OCI-M2 (cell line): Measurements from ENCODE around the gene MPPED1.

Experiments used
- DNase-seq: peaks from one replicate; lab custom pipeline; 2025; ENCODE audit not compliant: unreplicated experiment; lab: John Stamatoyannopoulos, UW

MPPED1 gene, protein sequence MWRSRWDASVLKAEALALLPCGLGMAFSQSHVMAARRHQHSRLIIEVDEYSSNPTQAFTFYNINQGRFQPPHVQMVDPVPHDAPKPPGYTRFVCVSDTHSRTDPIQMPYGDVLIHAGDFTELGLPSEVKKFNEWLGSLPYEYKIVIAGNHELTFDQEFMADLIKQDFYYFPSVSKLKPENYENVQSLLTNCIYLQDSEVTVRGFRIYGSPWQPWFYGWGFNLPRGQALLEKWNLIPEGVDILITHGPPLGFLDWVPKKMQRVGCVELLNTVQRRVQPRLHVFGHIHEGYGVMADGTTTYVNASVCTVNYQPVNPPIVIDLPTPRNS

DNA sequence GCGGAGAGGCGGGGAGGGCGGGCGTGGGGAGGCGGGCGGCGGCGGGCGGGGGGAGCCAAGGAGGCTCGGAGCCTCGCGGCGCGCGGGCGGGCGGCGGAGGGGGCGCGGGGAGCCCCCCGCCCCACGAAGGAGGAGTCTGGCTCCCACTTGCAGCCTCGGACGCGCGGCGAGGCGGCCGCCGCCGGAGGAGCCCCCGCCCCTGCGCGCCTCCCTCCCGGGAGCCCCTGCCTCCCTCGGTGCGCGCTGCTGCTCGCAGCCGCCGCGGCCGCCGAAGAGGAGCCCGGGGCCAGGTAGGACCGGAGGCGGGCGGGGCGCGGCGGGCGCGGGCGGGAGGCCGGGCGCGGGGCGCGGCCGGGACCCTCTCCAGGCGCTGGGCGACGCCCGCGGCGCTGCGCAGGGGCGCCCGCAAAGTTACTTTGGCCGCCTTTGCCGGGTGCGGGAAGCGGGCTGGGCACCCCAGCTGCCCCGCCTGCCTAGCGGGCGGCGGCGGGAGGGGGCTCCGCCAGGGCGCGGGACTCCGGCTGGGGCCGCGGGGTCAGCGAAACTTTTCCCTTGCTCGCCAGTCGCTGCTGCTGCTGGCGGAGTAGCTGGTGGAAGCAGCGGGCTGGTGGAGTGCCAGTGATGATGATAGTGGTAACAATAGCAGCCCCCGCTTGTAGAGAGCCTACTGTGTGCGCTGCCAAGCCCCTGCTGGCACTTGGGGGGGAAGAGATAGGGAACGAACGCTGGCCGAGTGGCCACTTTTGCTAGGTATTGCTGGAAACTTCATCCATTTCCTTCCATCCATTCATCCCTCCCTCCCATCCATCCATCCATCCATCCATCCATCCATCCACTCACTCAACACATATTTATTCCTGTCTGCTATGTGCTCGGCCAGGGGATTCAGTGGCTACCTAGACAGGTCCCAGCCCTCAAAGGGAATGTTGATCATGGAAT is at the start of gene MPPED1:
MPPED1 (plus strand) TSS at position 146 of the 939 bp plus-strand sequence. CDS start 12,972 bp downstream, outside the sequence.
- DNase-seq: no peak

- no peak for DNase-seq
Measured at GRCh38 chr22:43363315-43364168, 48.3 kb upstream of the MPPED1 start.

DNA sequence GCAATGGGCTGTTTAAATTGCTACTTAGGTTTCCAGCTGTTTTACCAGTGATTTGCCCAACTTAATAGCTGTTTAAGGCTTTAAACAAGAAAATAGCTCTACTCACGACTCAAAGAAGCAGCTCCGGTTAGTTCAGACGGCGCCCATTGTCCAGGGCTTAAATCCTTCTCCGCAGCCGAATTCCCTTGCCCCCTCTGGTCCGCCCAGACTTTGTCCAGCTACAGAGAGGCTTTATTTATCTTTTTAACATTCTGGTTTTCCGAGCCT is 47.7 kb upstream of the MPPED1 start:
- no peak for DNase-seq

GRCh38 chr22:43365715-43366440 is 45.9 kb upstream of the MPPED1 start:
- DNase-seq: no peak

DNA sequence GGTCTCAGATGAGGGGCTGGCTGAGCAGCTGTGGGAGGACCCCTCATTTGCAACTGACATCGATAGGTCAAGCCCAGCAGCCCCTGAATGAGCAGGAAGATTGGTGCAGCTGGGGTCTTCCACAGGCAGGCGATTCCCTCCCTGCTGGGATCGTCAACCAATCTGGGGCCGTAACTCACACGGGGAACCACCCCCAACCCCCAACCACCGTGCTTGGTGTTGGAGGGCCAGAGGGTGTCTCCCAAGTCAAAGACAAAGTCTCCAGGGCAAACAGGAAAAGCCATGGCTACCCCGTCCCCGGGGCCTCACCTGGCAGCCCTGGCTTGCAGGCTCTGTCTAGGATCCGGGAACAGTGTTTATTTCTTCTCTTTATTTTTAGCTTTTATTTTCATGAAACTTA is 41.8 kb upstream of the MPPED1 start:
- DNase-seq: no peak

DNA sequence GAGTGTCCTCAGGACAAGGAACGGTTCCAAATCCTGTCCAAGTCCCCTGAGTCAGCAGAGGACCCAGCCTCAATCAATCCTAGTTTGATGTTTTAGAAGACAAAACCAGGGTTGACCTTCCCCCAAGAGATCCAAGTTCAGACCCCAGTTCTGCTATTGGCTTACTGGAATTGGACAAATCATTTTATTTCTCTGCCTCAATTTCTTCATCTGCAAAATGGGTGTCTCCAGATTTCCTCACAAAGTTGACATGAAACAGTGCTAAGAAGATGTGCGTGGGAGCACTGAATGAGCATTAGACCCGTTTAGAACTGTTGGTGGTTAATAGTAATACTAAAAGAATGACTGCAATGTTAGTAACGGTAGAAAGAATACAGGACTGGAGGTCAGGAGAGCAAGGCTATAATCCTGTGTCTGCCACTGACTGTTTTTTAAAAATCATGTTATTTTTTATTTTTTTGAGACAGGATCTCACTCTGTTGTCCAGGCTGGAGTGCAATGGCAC is 35.8 kb upstream of the MPPED1 start:
- DNase-seq: no peak

GRCh38 chr22:43376765-43377547 is 34.9 kb upstream of the MPPED1 start:
- no peak for DNase-seq

DNA sequence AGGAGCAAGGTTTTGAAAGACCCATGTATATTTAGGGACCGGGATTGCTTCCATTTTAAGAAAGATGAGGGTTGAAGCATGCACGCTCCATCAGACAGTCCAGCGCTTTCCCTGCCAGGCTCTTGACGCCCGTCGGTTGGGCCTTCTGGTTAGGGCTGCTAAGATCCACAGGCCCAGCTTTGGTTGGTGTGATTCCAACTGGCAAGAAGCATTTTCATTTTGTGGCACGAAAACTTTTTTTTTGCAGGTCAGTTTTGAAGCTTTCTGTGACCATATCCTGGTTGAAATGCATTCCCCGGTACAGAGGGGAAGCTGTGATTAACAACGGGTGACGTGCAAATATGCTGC is 34.3 kb upstream of the MPPED1 start:
- DNase-seq: no peak

GRCh38 chr22:43377896-43378704 is 33.7 kb upstream of the MPPED1 start:
- DNase-seq: no peak

GRCh38 chr22:43381693-43382092 is 30.1 kb upstream of the MPPED1 start:
- no peak for DNase-seq

DNA sequence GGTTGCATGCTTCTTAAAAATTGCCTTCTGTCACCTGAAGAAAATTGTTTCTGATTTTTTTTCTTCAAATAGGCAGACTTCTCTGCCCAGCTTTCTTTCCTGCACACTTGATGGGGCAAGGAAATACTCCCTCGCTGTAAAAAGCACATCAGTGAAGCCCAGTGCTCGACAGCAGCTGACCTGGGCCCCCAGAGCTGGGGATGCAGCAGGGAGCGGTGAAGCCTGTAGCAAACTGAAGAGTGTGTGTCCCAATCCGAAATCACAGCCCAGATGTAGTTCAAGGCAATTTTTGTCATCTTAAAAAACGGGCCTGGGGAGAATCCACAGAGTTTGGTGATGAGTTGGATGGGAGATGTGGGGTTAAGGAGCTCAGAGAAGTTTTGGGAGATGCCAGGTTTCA is 27.0 kb upstream of the MPPED1 start:
- no peak for DNase-seq

DNA sequence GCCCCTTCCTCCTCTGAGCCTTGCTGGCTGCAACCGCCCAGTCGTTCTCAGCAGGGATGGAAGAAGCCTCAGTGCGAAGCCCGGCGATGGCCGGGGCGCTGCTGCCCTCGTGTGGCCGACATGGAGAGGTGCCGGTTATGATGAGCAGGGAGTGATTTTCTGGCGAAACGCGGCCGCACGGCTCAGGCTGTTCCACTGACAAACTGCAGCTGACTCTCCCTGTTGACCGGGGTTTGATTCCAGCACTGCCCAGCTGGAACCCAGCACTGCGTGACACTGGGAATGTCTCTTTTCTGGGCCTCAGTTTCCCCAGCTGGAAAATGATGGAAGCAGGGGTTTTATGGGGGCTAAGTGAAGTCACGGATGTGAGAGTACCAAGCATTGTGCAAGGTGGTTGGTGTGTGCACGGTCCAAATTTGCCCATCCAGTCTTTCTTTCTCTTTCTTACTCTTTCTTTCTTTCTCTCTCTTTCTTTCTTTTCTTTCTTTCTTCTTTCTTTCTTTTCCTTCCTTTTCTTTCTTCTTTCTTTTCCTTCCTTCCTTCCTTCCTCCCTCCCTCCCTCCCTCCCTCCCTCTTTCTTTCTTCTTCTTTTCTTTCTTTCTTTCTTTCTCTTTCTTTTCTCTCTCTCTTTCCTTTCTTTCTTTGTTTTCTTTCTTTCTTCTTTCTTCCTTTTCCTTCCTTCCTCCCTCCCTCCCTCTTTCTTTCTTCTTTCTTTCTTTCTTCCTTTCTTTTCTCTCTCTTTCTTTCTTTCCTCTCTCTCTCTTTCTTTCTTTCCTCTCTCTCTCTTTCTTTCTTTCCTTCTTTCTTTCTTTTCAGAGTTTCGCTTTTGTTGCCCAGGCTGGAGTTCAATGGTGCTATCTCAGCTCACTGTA is 25.8 kb upstream of the MPPED1 start:
- DNase-seq: no peak

- no peak for DNase-seq
Measured at GRCh38 chr22:43387815-43388214, 24.0 kb upstream of the MPPED1 start.

DNA sequence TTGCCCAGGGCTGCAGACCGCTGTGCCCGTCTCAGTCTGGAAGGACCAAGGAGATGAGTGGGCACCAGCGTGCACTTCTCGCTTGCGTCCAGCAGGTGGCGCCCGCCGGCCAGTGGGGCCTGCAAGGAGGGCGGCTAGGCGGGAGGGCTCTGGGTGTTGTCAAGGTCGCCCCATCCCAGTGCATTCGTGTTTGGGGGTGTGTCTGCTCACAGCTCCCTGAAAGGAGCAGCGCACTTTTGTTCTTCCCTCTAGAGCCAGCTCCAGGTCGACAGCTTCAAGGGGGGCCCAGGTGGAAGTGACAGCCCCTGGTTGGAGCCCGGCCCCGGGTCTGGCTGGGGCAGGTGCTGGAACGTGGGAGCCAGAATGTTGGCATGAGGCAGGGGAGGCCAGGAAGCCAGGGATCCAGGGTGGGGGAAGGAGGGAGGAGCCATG is 23.4 kb upstream of the MPPED1 start:
- DNase-seq: no peak

GRCh38 chr22:43389227-43389836 is 22.5 kb upstream of the MPPED1 start:
- DNase-seq: no peak

- DNase-seq: no peak
Measured at GRCh38 chr22:43390166-43390565, 21.6 kb upstream of the MPPED1 start.

GRCh38 chr22:43390872-43391271 is 20.9 kb upstream of the MPPED1 start:
- no peak for DNase-seq

- no peak for DNase-seq
Measured at GRCh38 chr22:43391306-43391705, 20.5 kb upstream of the MPPED1 start.
